SK-N-SH (cell line): Measurements from ENCODE around the gene APELA. TPM values are rescaled to one million over a fixed set of nuclear protein-coding genes. Genes with fewer than 3 reads are reported as not detected.

ENCODE experiments used
- CTCF ChIA-PET: fragments of 300-600, 350-600 bp; formaldehyde crosslinking; extraction: SDS; loops from one replicate; lab custom pipeline; 2021; lab: Yijun Ruan, JAX
- POLR2A ChIA-PET: fragments of 350-600 bp; sonication (Branson Sonifier 250); formaldehyde crosslinking; extraction: SDS; loops from one replicate; lab custom pipeline; 2020; ENCODE audit warnings: antibody characterized with exemption, inconsistent platforms; lab: Yijun Ruan, JAX
- DNase-seq: peaks from one replicate; pipeline ENCODE4 v3.0.0; 2012
- H2AFZ ChIP-seq: fragments of 200-600 bp; sonication (generic); 2 replicates; pipeline ENCODE4 v1.8.1; 2016; ENCODE audit warnings: antibody characterized with exemption, mild to moderate bottlenecking, low read depth
- H3F3A ChIP-seq: fragments of 200-600 bp; sonication (generic); replicated peaks from 2 replicates; pipeline ENCODE3; 2016; ENCODE audit warnings: antibody characterized with exemption, mild to moderate bottlenecking; ENCODE audit not compliant: insufficient read depth
- H3K27ac ChIP-seq, 2 experiments: fragments of 200-500 bp in 1 of 2; fragments of 200-600 bp in 1 of 2; sonication (Bioruptor generic) in 1 of 2; sonication (generic), shearing (Covaris generic) in 1 of 2; 2 replicates each; pipeline versions ENCODE4 v1.5.1 to v1.6.1; 2014 to 2016; ENCODE audit warnings: low read depth in 2 of 2, inconsistent platforms in 1 of 2, low read length in 1 of 2, mild to moderate bottlenecking in 1 of 2, mixed read lengths in 1 of 2
- H3K27me3 ChIP-seq: fragments of 200-600 bp; sonication (generic), shearing (Covaris generic); 2 replicates; pipeline ENCODE4 v1.6.1; 2016; ENCODE audit warnings: mixed run types; ENCODE audit not compliant: insufficient read depth
- H3K36me3 ChIP-seq, 2 experiments: fragments of 200-500 bp in 1 of 2; fragments of 200-600 bp in 1 of 2; sonication (Bioruptor generic) in 1 of 2; sonication (generic) in 1 of 2; replicated peaks in 1 of 2; 2 replicates each; pipeline versions ENCODE3 to v1.5.1; 2014 to 2016; ENCODE audit warnings: low read length in 1 of 2, mild to moderate bottlenecking in 1 of 2; ENCODE audit not compliant: insufficient read depth in 2 of 2, control insufficient read depth in 1 of 2
- H3K4me1 ChIP-seq, 2 experiments: fragments of 200-500 bp in 1 of 2; fragments of 200-600 bp in 1 of 2; sonication (Bioruptor generic) in 1 of 2; sonication (generic), shearing (Covaris generic) in 1 of 2; 2 replicates each; pipeline versions ENCODE4 v1.5.1 to v1.6.1; 2014 to 2016; ENCODE audit warnings: low read depth in 1 of 2, low read length in 1 of 2, mixed run types in 1 of 2; ENCODE audit not compliant: insufficient read depth in 2 of 2, control insufficient read depth in 1 of 2
- H3K4me2 ChIP-seq: fragments of 200-600 bp; sonication (generic), shearing (Covaris generic); 2 replicates; pipeline ENCODE4 v1.6.1; 2017; ENCODE audit warnings: mixed run types
- H3K4me3 ChIP-seq, 2 experiments: fragments of 200-500 bp in 1 of 2; fragments of 200-600 bp in 1 of 2; sonication (Bioruptor generic) in 1 of 2; sonication (generic), shearing (Covaris generic) in 1 of 2; 2 replicates each; pipeline versions ENCODE4 v1.5.1 to v1.8.1; 2014 to 2016; ENCODE audit warnings: low read depth in 2 of 2, inconsistent platforms in 1 of 2, low read length in 1 of 2, mild to moderate bottlenecking in 1 of 2, mixed read lengths in 1 of 2, moderate library complexity in 1 of 2
- H3K79me2 ChIP-seq: fragments of 200-600 bp; sonication (generic); 2 replicates; pipeline ENCODE4 v1.8.1; 2017; ENCODE audit warnings: mild to moderate bottlenecking; ENCODE audit not compliant: insufficient read depth
- H3K9ac ChIP-seq: fragments of 200-600 bp; sonication (generic); 2 replicates; pipeline ENCODE4 v1.6.1; 2017; ENCODE audit warnings: mixed run types
- H3K9me2 ChIP-seq: fragments of 200-600 bp; sonication (generic); 2 replicates; pipeline ENCODE4 v1.6.1; 2017; ENCODE audit warnings: mixed run types
- H3K9me3 ChIP-seq: fragments of 200-600 bp; sonication (generic); 2 replicates; pipeline ENCODE4 v1.6.1; 2017; ENCODE audit warnings: mixed run types, mild to moderate bottlenecking, moderate library complexity
- H4K20me1 ChIP-seq: fragments of 200-600 bp; sonication (generic); 2 replicates; pipeline ENCODE4 v1.6.1; 2017; ENCODE audit warnings: mild to moderate bottlenecking, mixed run types; ENCODE audit not compliant: insufficient read depth
- EP300 ChIP-seq, 2 experiments: IDR thresholded peaks; 2 replicates each; pipeline versions ENCODE4 v1.4.0 to v1.6.1; 2012; ENCODE audit warnings: borderline replicate concordance in 1 of 2, low read depth in 1 of 2, low read length in 1 of 2
- FOXJ3 ChIP-seq: sonication (generic); formaldehyde crosslinking; IDR thresholded peaks from 2 replicates; pipeline ENCODE4 v1.5.1; 2020; ENCODE audit warnings: mild to moderate bottlenecking, missing genetic modification reagents
- FOXM1 ChIP-seq: IDR thresholded peaks from 2 replicates; pipeline ENCODE4 v1.4.0; 2012; ENCODE audit warnings: low read depth, mild to moderate bottlenecking
- GABPA ChIP-seq: IDR thresholded peaks from 2 replicates; pipeline ENCODE4 v1.4.0; 2012; ENCODE audit warnings: low read depth, mild to moderate bottlenecking
- GATA2 ChIP-seq: sonication (generic); formaldehyde crosslinking; IDR thresholded peaks from 2 replicates; pipeline ENCODE4 v1.5.0; 2020; ENCODE audit warnings: mild to moderate bottlenecking, missing genetic modification reagents
- JUND ChIP-seq: IDR thresholded peaks from 2 replicates; pipeline ENCODE4 v1.4.0; 2012
- RCOR1 ChIP-seq: fragments of 150-350 bp; IDR thresholded peaks from 2 replicates; pipeline ENCODE4 v1.6.1; 2017; ENCODE audit warnings: antibody characterized with exemption, low read length
- SIN3A ChIP-seq: IDR thresholded peaks from 2 replicates; pipeline ENCODE4 v1.6.1; 2012; ENCODE audit warnings: low read depth, mild to moderate bottlenecking, low read length, moderate library complexity, borderline replicate concordance
- TAF1 ChIP-seq: IDR thresholded peaks from 2 replicates; pipeline ENCODE4 v1.6.1; 2012; ENCODE audit warnings: low read depth, mild to moderate bottlenecking, low read length, moderate library complexity, borderline replicate concordance
- TEAD4 ChIP-seq: IDR thresholded peaks from 2 replicates; pipeline ENCODE4 v1.4.0; 2012; ENCODE audit warnings: mild to moderate bottlenecking, borderline replicate concordance; ENCODE audit not compliant: insufficient read depth
- WGBS: methylation state at CpG from one replicate; pipeline ENCODE4 v1.1.6; 2017; ENCODE audit warnings: low lambda C conversion rate; 5-methylcytosine and 5-hydroxymethylcytosine counted together
- polyA plus RNA-seq, 3 experiments: library from polyadenylated mRNA; depleted of rRNA; stranded (reverse); fragments of >200 nt; gene quantifications; 2 replicates each; pipeline ENCODE4 v1.2.3, GENCODE V29; 2012
- TF ChIP-seq, protein P1 (sequence below): IDR thresholded peaks from 2 replicates; pipeline ENCODE4 v1.4.0; 2012; ENCODE audit warnings: low read depth, borderline replicate concordance
- TF ChIP-seq, protein P2 (sequence below): IDR thresholded peaks from 2 replicates; pipeline ENCODE4 v1.6.1; 2012; ENCODE audit warnings: mild to moderate bottlenecking, low read depth, low read length, moderate library complexity
- TF ChIP-seq, protein P3 (sequence below): IDR thresholded peaks from 2 replicates; pipeline ENCODE4 v1.4.0; 2012; ENCODE audit warnings: low read depth
- TF ChIP-seq, protein P4 (sequence below): fragments of 150-350 bp; IDR thresholded peaks from 2 replicates; pipeline ENCODE4 v1.6.1; 2016; ENCODE audit warnings: mild to moderate bottlenecking, low read depth, low read length

Gene APELA
- polyA plus RNA-seq, 1 of the 3 experiments (the other 2 are of a cell fraction) = not detected

DNA sequence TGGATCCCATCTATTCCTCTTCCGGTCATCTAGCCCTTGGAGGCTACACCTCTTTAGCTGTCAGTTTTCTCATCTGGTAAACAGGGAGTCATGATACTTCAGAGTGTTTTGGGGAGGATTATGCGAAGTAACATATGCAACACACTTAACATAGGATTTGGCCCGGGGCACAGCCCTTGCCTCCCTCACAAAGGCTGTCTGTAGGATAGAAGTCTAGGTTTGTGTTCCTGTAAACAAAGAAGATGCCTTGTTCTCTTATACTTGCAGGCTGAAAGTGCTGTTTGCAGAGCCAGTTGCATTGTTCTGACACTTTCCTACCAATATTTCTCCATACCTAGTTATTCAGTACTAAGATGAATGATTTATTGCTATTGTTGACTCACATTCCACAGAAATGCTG, 2.2 kb upstream of the APELA start:
- WGBS = 10% methylated on average over 3 of the region's 3 CpGs
- TF ChIP-seq JUND (no peak), RCOR1 (no peak), SIN3A (no peak), EP300 (IDR thresholded peaks at IDR 0.05; ENCODE audit: borderline replicate concordance in 1 of 2, low read depth in 1 of 2, low read length in 1 of 2) (no peak), FOXJ3 (CRISPR knock-in tag) (no peak), FOXM1 (no peak), GATA2 (no peak), GABPA (no peak), TAF1 (no peak), TEAD4 (no peak)
- TF ChIP-seq, protein P1, sequence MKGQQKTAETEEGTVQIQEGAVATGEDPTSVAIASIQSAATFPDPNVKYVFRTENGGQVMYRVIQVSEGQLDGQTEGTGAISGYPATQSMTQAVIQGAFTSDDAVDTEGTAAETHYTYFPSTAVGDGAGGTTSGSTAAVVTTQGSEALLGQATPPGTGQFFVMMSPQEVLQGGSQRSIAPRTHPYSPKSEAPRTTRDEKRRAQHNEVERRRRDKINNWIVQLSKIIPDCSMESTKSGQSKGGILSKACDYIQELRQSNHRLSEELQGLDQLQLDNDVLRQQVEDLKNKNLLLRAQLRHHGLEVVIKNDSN = no peak
- TF ChIP-seq, protein P2, sequence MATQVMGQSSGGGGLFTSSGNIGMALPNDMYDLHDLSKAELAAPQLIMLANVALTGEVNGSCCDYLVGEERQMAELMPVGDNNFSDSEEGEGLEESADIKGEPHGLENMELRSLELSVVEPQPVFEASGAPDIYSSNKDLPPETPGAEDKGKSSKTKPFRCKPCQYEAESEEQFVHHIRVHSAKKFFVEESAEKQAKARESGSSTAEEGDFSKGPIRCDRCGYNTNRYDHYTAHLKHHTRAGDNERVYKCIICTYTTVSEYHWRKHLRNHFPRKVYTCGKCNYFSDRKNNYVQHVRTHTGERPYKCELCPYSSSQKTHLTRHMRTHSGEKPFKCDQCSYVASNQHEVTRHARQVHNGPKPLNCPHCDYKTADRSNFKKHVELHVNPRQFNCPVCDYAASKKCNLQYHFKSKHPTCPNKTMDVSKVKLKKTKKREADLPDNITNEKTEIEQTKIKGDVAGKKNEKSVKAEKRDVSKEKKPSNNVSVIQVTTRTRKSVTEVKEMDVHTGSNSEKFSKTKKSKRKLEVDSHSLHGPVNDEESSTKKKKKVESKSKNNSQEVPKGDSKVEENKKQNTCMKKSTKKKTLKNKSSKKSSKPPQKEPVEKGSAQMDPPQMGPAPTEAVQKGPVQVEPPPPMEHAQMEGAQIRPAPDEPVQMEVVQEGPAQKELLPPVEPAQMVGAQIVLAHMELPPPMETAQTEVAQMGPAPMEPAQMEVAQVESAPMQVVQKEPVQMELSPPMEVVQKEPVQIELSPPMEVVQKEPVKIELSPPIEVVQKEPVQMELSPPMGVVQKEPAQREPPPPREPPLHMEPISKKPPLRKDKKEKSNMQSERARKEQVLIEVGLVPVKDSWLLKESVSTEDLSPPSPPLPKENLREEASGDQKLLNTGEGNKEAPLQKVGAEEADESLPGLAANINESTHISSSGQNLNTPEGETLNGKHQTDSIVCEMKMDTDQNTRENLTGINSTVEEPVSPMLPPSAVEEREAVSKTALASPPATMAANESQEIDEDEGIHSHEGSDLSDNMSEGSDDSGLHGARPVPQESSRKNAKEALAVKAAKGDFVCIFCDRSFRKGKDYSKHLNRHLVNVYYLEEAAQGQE = no peak
- TF ChIP-seq, protein P3, sequence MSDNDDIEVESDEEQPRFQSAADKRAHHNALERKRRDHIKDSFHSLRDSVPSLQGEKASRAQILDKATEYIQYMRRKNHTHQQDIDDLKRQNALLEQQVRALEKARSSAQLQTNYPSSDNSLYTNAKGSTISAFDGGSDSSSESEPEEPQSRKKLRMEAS = no peak
- TF ChIP-seq, protein P4, sequence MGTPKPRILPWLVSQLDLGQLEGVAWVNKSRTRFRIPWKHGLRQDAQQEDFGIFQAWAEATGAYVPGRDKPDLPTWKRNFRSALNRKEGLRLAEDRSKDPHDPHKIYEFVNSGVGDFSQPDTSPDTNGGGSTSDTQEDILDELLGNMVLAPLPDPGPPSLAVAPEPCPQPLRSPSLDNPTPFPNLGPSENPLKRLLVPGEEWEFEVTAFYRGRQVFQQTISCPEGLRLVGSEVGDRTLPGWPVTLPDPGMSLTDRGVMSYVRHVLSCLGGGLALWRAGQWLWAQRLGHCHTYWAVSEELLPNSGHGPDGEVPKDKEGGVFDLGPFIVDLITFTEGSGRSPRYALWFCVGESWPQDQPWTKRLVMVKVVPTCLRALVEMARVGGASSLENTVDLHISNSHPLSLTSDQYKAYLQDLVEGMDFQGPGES = no peak
- CTCF ChIA-PET = no interaction called here

More for the DNA sequence above, 2.2 kb upstream of the APELA start:
- no peaks in the 10 kb centered on the region for H4K20me1 ChIP-seq
- no peaks in the 10 kb centered on the region for H3K9me2 ChIP-seq
- no peaks in the 10 kb centered on the region for H3K27me3 ChIP-seq
- H3K4me3 ChIP-seq = no peak overlapping the region
- no peaks in the 10 kb centered on the region for H3K36me3 ChIP-seq
- H3K4me1 ChIP-seq = no peaks in the 10 kb centered on the region; a peak in 1 of 4 replicates
- H3K9me3 ChIP-seq = no peaks in the 10 kb centered on the region
- no peak for DNase-seq
- no peak overlapping the region for H3K4me2 ChIP-seq
- no peaks in the 10 kb centered on the region for H3F3A ChIP-seq
- H3K79me2 ChIP-seq = no peaks in the 10 kb centered on the region
- H3K27ac ChIP-seq = no peak overlapping the region
- H3K9ac ChIP-seq = no peak overlapping the region
- H2AFZ ChIP-seq = no peak overlapping the region
- POLR2A ChIA-PET = no interaction called here
